HG03342 (cell line): ENCODE results near the gene PPP1R9B.
A peak's percentile ranks its signal among the peaks of the same experiment; 100 is the strongest.

ENCODE experiments used
- ATAC-seq: cut with Tn5 transposase; IDR thresholded peaks from one replicate; pipeline ENCODE4 v1.9.1; 2021; ENCODE audit warnings: mild to moderate bottlenecking, moderate library complexity; ENCODE audit not compliant: unreplicated experiment

The PPP1R9B gene

GRCh38 chr17:50161023-50161910, 10.8 kb upstream of the PPP1R9B start:
- peak; percentile 82 for ATAC-seq

- ATAC-seq = no peak
Observed at GRCh38 chr17:50157891-50158290, 7.4 kb upstream of the PPP1R9B start.

DNA sequence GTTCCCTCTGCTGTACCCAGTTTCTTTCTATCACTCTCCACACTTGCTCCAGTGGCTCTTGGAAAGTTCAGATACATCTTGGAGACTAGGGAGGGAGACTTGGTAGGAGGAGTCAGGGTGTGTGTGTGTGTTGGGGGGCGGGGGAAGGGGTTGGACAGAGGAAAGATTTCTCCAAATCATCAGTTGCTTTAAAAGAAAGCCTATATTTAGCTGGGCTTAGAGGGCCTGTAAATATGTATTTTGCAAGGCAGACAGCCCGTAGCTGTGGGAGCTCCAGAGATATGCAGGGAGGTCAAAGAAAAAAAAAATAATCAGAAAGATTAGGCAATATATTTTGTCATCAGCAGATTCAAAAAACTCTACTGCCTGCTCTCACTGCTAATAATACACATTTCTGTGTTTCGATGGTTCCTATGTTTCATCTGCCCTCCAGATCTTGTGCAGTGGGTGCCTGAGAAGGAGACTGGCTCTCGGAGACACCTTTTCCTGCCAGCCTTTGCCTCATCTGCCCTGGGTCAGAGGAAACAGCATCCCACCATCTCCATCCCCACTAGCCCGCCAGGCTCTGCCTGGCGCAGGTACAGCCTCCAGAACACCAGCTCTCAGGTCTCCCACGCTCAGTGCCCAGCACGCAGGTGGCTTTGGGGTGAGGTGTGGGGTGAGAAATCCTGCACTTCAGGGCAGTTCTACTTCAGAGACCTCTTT, 4.8 kb upstream of the PPP1R9B start:
- ATAC-seq = no peak

GRCh38 chr17:50154604-50155003, 4.1 kb upstream of the PPP1R9B start:
- ATAC-seq = no peak

- ATAC-seq = no peak
Observed at GRCh38 chr17:50153650-50154575, 3.4 kb upstream of the PPP1R9B start.

- no peak for ATAC-seq
Observed at GRCh38 chr17:50152736-50153135, 2.3 kb upstream of the PPP1R9B start.

DNA sequence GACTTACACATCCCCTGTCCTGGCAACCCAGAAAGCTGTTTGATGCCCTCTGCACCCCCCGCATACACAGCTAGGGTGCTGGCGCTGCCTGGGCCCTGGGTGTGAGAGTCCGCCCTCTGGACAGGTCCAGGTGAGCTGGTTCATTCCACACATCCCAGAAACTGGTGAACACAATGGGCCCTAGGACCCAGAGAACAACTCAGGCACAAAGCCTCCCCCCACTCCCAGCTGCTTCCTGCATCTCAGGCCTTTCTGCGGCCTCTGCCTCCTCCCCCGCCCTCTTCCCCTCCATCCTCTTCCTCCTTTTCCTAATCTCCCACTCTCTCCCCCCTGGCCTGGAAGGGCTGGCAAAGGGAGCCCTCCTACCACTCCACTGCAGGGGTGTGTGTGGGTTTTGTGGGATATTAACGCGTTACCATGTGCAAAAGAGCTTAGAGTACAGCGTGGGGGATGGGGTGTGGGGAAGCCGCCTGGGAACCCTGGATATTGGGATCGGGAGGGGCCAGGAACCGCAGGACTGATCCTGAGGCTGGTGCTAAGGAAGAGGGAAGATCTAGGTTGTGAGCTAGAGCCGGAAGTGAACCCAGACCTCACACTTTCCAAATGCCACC, 1.6 kb upstream of the PPP1R9B start:
- no peak for ATAC-seq

DNA sequence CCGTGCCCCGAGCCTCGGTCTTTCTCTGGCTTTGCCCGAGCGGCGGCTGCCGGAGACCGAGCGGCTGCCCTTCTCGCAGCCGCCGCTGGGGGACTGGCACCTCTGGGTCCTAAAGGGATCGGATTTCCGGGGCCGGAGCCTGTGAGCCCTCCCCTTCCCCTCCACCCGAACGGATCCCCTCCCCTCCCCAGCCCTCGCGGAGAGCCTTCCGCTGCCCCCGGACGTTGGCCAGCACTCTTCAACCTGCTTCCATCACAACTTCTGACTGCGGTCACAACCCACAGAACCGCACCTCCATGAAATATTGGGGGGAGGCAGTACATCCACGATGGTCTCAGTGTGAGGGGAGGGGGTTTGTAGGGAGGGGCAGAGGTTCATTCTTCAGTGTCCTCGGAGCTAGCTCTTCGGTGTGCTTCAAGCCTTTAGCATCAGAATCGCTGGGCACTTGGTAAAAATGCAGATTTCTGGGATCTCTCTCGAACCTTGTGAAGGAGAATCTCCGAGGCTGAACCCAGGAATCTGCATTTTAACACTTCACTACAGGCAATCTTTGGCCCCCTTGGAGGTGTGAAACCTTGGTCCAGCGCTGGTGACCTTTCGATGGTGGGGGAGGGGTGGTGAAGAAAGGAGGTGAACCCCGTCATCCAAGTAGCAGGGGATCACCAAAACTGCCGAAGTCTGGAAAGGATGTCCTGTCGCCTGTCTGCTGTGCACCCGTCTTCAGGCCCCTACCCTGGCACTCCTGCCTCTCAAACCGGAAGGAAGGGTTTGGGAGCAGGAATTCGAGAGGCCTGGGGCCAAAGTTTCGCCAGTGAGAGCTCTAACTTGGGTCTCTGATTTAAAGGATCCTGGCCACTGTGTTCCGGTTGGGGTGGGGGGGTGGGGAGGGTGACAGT, 812 bp upstream of the PPP1R9B start:
- peak; percentile 39 for ATAC-seq

DNA sequence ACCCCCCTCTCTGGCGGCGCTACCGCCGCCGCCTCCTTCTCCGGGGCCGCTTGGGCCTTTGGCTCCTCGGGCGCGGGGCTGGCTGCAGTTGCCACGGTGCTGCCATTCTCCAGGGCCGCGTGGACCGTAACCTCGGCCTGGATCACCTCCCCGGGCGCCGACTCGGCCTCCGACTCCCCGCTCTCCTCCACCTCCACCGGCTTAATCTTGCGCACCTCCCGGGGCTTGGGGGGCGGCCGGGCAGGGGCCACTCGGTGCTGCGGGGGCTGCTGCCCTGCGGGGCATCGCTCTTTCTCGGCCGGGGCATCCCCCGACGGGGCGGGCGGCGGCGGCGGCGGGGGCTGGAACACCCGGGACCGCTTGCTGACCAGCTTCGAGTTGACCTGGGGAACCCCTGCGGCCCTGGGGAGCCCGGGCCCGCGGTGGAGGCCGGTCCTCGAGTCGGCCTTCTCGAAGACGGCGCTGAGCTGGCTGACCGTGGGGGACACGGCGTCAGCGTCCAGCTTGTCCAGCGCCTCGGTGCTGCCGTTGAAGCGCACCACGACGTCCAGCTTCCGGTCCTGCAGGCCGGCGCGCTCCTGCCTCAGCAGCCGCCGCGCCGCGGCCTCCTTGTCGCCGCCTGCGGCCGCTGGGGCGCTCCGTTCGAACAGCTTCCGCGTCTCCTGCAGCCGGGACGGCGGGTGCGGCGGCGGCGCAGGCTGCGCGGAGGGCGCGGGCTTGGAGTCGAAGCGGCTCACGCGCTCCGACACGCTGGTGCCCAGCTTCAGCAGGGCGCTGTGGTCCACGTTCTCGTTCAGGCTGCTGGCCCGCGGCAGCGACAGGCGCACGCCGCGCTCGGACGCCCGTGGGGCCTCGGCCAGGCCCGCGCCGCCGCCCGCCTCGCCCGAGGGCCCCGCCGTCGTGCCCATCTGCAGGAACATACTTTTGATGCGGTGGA, 792 bp downstream of the PPP1R9B start:
- ATAC-seq = no peak

- no peak for ATAC-seq
Observed at GRCh38 chr17:50149091-50149416, 1.4 kb downstream of the PPP1R9B start.

DNA sequence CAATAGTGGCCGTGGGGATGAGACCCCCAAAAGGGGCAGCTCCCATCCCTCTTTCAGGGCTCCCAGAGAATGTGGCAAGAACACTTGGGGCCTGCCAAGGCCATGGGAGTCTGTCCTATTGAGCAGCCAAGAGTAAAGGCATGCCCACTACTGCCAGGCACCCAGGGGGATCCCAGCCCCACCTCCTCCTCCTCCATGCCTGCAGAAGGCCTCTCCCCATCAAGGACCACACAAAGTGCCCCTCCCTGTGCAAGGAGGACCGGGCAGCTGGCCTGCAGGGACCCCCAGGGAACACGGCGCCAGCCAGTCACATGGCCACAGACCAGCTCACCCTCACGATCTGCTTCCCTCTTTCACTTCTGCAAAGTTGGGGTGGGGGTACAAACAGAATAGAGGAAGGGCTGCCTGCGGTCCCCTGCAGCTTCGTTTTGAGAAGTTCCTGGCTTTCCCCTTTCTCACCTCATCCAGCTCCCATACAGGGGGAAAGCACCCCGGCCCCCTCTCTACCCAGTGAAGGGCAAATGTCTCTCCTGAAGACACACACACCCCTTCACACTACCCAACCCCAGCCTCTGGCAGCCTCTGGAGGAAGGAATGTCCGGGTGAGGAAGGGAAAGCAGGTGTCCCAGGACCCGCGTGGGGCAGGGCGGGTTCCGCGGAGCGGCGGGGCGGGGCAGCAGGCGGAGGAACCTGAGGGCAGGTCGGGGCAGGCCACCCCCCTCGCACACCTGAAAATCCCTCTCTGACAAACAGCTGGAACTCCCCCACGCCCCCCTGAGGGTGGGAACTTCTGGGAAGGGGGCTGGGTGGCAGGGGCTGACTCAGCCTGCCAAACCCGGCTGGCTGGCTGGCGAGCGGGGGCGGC, 2.0 kb downstream of the PPP1R9B start:
- ATAC-seq = peak; percentile 37

GRCh38 chr17:50147841-50148225, 2.6 kb downstream of the PPP1R9B start:
- no peak for ATAC-seq

DNA sequence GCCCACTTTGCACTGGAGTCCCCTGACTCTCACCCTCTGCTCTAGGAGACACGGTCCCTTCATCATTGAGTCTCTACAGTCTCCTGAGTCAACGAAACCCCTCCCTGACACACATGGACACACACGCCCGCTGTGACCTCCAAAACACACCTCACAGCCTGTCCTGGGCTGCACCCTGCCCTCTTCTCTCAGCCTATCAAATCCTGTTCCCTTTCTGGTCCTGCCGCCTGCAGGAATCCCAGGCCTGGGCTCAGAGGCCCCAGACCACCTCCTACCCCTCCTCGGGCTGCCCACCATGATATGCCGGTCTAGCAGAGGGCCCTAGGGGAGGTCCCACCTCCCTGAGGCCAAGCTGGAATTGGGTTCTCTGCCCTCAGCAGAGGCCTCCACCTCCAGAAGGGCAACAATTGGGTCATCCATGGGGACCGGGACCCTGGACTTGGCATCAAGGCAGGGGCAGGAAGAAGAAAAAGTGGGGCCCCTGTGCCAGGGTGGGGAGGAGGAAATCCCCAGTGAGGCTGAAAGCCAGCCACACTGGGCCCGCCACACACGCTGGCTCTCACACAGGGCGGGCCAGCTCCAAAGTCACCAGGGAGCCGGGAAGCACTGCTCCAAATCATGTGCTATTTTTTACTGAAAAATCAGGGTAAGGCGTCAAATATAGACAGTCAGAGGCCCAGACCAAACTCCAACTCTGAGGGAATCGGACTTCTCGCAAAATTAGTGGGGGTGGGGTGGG, 3.4 kb downstream of the PPP1R9B start:
- no peak for ATAC-seq

- no peak for ATAC-seq
Observed at GRCh38 chr17:50146230-50146926, 4.1 kb downstream of the PPP1R9B start.

DNA sequence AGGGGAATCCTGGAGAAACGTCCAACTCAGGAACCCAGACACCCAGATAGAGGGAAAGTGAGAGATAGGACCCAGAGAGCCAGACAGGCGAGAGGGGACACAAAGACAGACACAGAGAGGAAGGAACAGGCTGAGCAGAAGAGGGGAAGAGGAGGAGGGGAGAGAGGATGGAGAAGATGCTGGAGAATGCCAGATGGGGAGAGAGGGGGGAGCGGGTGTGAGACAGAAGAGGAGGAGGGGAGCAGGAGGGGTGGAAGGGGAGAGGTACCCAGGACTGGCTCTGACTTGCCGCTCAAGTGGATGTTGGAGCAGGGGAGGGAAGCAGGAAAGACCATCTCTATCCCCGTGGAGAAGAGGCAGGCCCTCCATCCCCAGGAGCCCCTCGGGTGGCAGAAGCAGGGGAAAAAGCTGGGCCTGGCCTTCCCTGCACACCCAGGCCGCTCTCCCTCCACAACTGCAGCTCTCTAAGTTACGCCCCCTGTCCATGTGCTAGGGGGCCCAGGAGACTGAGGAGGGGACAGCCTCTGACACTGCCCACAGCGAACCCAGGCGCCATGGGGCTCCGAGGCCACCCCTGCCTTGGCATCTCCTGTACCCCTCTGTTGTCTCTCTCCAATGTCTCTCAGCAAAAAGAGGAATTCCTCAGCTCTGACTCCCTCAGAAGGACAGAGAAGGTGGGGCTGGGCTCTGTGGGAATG, 4.8 kb downstream of the PPP1R9B start:
- no peak for ATAC-seq
